Measurements from ENCODE around the gene AGPAT3. TPM values are rescaled to one million over a fixed set of nuclear protein-coding genes. Genes with fewer than 3 reads are reported as not detected.

Gene AGPAT3
- total and polyA plus RNA-seq, 2 donors (not counting 3 experiments of a cell fraction or from before 2014, with no cell fraction given) = 39.9 to 76.7 TPM

DNA sequence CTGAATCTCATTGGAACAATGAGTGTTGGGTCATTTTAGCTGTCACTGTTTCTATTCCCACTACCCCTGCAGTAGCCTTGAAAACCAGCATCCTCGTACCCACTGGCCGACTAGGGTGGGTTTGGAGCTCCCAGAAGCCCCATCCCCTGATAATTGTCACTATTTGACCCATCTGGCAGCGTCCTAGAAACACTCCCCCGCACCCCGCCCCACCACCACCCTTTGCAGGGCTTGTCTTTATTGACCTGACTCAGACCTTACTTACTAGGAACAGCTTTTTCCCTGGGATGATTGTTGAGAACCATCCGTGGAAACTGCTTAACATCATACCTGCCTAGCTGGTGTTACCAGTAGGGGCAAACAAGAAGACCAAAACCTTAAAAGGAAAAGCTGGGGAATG, 28.4 kb upstream of the AGPAT3 start:
- ChIA-PET POLR2A (no interaction called here), CTCF (interaction anchor here (0.9 to 1.9 kb wide), 3 partner anchors 11 to 102 kb away, joined by 3 to 4 read pairs (median 3); no protein-coding TSS in a partner anchor)
- Histone ChIP-seq H3K9ac (replicated peaks; ENCODE audit: extremely low read depth, insufficient read depth, low read length) (no peak overlapping the region), H3K4me1 (ENCODE audit: control insufficient read depth, extremely low read depth, insufficient read depth, low read length) (no peaks in the 10 kb centered on the region), H3K4me3 (replicated peaks in 1 of 3; ENCODE audit: insufficient read depth in 1 of 3, low read depth in 1 of 3, low read length in 3 of 3) (no peak overlapping the region), H3K79me2 (ENCODE audit: control insufficient read depth, insufficient read depth, low read length) (no peaks in the 10 kb centered on the region), H3K9me3 (replicated peaks; ENCODE audit: control insufficient read depth, insufficient read depth, low read length) (no peaks in the 10 kb centered on the region), H3K4me2 (ENCODE audit: insufficient read depth, low read length) (no peak overlapping the region), H3K36me3 (ENCODE audit: control insufficient read depth in 2 of 2, extremely low read depth in 1 of 2, insufficient read depth in 2 of 2, low read length in 2 of 2) (no peaks in the 10 kb centered on the region), H4K20me1 (replicated peaks; ENCODE audit: control insufficient read depth, extremely low read depth, insufficient read depth, low read length) (no peaks in the 10 kb centered on the region), H3K27me3 (ENCODE audit: control insufficient read depth in 2 of 2, insufficient read depth in 2 of 2, low read length in 2 of 2) (peaks cover 0 to 6% of the 10 kb centered on the region in 2 experiments), H3K27ac (ENCODE audit: insufficient read depth, low read depth, low read length) (no peak overlapping the region), H3K9me1 (replicated peaks; ENCODE audit: control insufficient read depth, extremely low read depth, insufficient read depth, low read length) (no peaks in the 10 kb centered on the region), H2AFZ (ENCODE audit: low read depth, low read length) (no peak overlapping the region)
- TF ChIP-seq, protein P1, sequence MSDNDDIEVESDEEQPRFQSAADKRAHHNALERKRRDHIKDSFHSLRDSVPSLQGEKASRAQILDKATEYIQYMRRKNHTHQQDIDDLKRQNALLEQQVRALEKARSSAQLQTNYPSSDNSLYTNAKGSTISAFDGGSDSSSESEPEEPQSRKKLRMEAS (IDR thresholded peaks at IDR 0.05; ENCODE audit: insufficient read depth, insufficient read length) = no peak
- TF ChIP-seq FOS (IDR thresholded peaks at IDR 0.05; ENCODE audit: borderline replicate concordance, insufficient read depth, low read length) (no peak), GATA2 (IDR thresholded peaks at IDR 0.05; ENCODE audit: insufficient read depth, insufficient read length, low read depth, low read length) (no peak)
- FAIRE-seq (no peak), DNase-seq (ENCODE audit: low read depth, low spot score) (no peak)
- no TSS peak for BruUV-seq (replicated peaks)
- dilution Hi-C loops (cut with MboI; ENCODE audit: extremely low pct_ligation_motif_present, low sequenced_read_pairs) (no loop called here), intact Hi-C loops (cut with micrococcal nuclease) (no loop called here)

DNA sequence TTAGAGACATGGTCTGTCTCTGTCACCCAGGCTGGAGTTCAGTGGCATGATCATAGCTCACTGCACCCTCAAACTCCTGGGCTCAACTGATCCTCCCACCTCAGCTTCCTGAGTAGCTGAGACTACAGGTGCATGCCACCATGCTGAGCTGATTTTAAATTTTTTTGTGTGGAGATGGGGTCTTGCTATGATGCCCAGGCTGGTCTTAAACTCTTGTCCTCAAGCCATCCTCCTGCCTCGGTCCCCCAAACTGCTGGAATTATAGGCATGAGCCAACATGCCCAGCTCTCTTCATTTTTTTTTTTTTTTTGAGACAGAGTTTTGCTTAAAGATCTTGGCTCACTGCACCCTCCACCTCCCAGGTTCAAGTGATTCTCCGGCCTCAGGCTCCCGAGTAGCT, 24.8 kb upstream of the AGPAT3 start:
- Histone ChIP-seq H3K4me3 (replicated peaks in 1 of 3; ENCODE audit: insufficient read depth in 1 of 3, low read depth in 1 of 3, low read length in 3 of 3) (no peak overlapping the region), H2AFZ (ENCODE audit: low read depth, low read length) (no peak overlapping the region), H3K27me3 (ENCODE audit: control insufficient read depth in 2 of 2, insufficient read depth in 2 of 2, low read length in 2 of 2) (peaks cover 0 to 6% of the 10 kb centered on the region in 2 experiments), H3K9me3 (replicated peaks; ENCODE audit: control insufficient read depth, insufficient read depth, low read length) (no peaks in the 10 kb centered on the region), H3K36me3 (ENCODE audit: control insufficient read depth in 2 of 2, extremely low read depth in 1 of 2, insufficient read depth in 2 of 2, low read length in 2 of 2) (no peaks in the 10 kb centered on the region), H3K79me2 (ENCODE audit: control insufficient read depth, insufficient read depth, low read length) (no peaks in the 10 kb centered on the region), H3K27ac (ENCODE audit: insufficient read depth, low read depth, low read length) (no peak overlapping the region), H3K4me2 (ENCODE audit: insufficient read depth, low read length) (no peak overlapping the region), H3K9ac (replicated peaks; ENCODE audit: extremely low read depth, insufficient read depth, low read length) (no peak overlapping the region), H3K4me1 (ENCODE audit: control insufficient read depth, extremely low read depth, insufficient read depth, low read length) (no peaks in the 10 kb centered on the region), H4K20me1 (replicated peaks; ENCODE audit: control insufficient read depth, extremely low read depth, insufficient read depth, low read length) (no peaks in the 10 kb centered on the region), H3K9me1 (replicated peaks; ENCODE audit: control insufficient read depth, extremely low read depth, insufficient read depth, low read length) (no peaks in the 10 kb centered on the region)
- ChIA-PET POLR2A (no interaction called here), CTCF (interaction anchor here (0.6 kb wide), 1 partner anchor 14 kb away, joined by 3 read pairs; no protein-coding TSS in a partner anchor)
- intact Hi-C loops (cut with micrococcal nuclease) = no loop called here
- DNase-seq (ENCODE audit: low read depth, low spot score) (no peak), FAIRE-seq (no peak)
- dilution Hi-C loops (cut with MboI; ENCODE audit: extremely low pct_ligation_motif_present, low sequenced_read_pairs) = no loop called here
- BruUV-seq (replicated peaks) = no TSS peak
- TF ChIP-seq EZH2 (IDR thresholded peaks at IDR 0.05; ENCODE audit: borderline replicate concordance, low read depth, low read length, severe bottlenecking) (no peak), POLR2AphosphoS5 (IDR thresholded peaks at IDR 0.05; ENCODE audit: insufficient read depth, low read depth, low read length) (no peak), POLR2A (IDR thresholded peaks at IDR 0.05; ENCODE audit: low read depth, low read length) (no peak), FOS (IDR thresholded peaks at IDR 0.05; ENCODE audit: borderline replicate concordance, insufficient read depth, low read length) (no peak), GATA2 (IDR thresholded peaks at IDR 0.05; ENCODE audit: insufficient read depth, insufficient read length, low read depth, low read length) (no peak), JUN (IDR thresholded peaks at IDR 0.05; ENCODE audit: borderline replicate concordance, insufficient read depth, insufficient read length, low read depth) (no peak), MYC (IDR thresholded peaks at IDR 0.05; ENCODE audit: low read depth, low read length) (no peak)
- TF ChIP-seq, protein P1 (IDR thresholded peaks at IDR 0.05; ENCODE audit: insufficient read depth, insufficient read length) = no peak
- TF ChIP-seq, protein P2, sequence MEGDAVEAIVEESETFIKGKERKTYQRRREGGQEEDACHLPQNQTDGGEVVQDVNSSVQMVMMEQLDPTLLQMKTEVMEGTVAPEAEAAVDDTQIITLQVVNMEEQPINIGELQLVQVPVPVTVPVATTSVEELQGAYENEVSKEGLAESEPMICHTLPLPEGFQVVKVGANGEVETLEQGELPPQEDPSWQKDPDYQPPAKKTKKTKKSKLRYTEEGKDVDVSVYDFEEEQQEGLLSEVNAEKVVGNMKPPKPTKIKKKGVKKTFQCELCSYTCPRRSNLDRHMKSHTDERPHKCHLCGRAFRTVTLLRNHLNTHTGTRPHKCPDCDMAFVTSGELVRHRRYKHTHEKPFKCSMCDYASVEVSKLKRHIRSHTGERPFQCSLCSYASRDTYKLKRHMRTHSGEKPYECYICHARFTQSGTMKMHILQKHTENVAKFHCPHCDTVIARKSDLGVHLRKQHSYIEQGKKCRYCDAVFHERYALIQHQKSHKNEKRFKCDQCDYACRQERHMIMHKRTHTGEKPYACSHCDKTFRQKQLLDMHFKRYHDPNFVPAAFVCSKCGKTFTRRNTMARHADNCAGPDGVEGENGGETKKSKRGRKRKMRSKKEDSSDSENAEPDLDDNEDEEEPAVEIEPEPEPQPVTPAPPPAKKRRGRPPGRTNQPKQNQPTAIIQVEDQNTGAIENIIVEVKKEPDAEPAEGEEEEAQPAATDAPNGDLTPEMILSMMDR (IDR thresholded peaks at IDR 0.05; ENCODE audit: extremely low read depth in 1 of 2, insufficient read depth in 1 of 2, low read depth in 1 of 2, low read length in 2 of 2) = no peak
